Measurements from ENCODE around the gene LINGO3.
"Not testable (repeated sequence)": the region's sequence is repeated elsewhere in the genome, so short reads cannot be mapped to it uniquely, and the experiment has no call there.

Gene LINGO3

DNA sequence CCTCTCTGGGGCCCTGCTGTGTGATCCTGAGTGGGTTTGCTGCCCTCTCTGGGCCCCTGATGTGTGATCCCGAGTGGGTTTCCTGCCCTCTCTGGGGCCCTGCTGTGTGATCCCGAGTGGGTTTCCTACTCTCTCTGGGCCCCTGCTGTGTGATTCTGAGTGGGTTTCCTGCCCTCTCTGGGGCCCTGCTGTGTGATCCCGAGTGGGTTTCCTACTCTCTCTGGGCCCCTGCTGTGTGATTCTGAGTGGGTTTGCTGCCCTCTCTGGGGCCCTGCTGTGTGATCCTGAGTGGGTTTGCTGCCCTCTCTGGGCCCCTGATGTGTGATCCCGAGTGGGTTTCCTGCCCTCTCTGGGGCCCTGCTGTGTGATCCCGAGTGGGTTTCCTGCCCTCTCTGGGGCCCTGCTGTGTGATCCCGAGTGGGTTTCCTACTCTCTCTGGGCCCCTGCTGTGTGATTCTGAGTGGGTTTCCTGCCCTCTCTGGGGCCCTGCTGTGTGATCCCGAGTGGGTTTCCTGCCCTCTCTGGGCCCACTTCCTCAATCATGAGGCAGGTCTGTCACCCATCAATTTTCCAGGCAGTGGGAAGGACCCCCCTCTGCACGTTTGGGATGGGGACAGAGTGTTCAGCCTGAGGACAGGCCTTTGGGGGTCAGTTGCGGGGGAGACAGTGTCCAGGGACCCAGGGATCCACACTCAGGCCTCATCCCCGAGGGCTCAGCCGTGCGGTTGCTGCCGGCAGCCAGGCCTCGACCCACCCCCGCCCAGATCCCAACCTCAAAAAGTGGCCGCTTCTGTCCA lies 26.5 kb downstream of the LINGO3 start:
- not testable (repeated sequence) for DNase-seq (ENCODE audit: low read depth)

DNA sequence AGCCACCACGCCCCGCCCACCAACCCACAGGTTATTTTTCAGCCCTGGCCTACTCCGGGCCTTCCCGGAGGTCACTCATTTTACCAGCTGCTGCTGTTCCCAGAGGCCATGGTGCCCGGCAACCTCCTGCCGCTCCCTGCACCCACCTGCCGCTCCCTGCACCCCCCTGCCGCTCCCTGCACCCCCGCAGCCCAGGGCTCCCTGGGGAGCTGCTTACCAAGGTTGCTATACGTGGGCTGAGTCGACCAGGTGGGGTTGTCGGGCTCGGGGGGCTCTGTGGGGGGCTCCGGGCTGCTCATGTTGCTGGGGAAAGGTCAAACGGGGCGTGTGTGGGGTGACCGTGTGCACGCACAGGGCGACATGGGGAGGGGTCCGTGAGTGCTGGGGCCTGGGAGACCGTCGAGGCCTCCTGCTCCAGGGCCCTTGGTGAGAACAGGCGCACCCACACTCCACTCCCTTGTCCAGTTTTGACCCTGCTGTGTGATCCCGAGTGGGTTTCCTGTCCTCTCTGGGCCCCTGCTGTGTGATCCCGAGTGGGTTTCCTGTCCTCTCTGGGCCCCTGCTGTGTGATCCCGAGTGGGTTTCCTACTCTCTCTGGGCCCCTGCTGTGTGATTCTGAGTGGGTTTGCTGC lies 27.2 kb downstream of the LINGO3 start:
- no peak for DNase-seq (ENCODE audit: low read depth)

DNA sequence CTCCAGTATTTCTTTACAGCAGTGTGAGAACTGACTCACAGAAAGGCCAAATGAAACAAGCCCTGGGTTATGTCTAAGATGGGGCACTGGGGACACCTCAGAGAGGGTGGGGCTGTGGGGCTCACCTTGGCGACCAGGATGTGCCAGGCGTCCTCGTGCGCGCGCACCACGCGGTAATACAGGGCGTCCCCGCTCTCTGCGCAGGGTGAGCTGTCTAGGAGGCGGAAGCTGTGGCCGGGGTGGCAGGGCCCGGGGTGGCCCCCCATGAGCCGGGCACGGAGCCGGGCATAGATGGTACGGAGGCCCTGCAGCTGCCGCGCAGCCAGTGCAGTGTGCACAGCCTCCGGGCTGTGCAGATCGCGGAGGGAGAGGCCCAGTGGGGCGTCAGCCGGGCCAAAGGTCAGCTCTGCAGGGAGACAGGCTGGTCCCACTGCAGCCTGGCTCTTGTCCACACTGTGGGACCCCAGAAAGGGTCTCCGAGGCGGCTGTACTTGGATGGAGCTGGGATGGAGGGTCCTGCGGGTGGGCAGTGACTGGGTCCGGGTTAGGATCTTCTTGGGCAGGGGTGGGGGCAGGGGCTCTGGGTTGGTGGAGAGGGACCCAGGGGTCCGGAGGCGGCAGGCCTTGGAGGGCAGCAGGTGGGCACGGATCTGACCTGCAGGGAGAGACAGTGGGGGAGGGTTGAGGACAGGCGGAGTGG lies 29.3 kb downstream of the LINGO3 start:
- no peak for DNase-seq (ENCODE audit: low read depth)

- DNase-seq (ENCODE audit: low read depth): no peak
These were observed 30.8 kb downstream of the LINGO3 start for GRCh38 chr19:2277138-2277537.

- no peak for DNase-seq (ENCODE audit: low read depth)
These were observed 31.4 kb downstream of the LINGO3 start for GRCh38 chr19:2276429-2276986.

DNA sequence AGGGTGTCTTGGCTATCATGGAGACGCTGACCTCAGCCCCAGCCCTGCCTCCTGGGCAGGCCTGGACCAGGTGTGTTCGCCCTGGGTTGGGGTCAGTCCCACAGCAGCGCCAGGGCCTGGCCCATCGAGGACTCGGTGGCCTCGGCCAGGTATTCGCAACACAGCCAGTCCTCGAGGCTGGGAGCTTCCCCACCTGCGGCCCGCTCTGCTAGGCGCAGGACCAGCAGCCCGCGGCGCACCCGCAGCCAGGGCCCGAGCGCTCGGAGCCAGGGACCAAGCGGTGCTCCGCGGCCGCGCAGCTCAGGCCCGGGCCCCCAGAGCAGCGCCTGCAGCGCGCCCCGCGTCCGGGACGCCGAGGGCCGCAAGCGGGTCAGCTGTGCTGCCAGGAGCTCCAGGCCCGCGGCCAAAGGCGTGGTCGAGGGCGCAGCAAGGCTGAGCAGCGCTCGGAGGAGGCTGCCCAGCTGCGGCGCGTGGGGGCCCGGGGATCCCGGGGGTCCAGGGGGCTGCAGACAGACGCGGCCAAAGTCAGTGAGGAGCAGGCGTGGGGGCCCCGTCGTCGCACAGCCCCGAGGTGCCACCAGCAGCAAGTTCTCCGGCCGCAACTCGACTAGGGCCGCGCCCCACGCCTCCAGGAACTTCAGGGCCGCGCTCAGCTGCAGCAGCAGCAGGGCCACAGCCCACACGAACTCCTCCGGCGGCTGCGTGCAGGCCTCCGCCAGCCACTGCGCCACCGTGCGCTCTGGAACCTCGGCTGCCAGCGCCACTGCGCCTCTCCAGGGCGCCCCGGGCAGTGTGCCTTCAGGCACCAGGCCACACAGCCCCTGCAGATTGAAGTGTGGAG lies 32.1 kb downstream of the LINGO3 start:
- no peak for DNase-seq (ENCODE audit: low read depth)

DNA sequence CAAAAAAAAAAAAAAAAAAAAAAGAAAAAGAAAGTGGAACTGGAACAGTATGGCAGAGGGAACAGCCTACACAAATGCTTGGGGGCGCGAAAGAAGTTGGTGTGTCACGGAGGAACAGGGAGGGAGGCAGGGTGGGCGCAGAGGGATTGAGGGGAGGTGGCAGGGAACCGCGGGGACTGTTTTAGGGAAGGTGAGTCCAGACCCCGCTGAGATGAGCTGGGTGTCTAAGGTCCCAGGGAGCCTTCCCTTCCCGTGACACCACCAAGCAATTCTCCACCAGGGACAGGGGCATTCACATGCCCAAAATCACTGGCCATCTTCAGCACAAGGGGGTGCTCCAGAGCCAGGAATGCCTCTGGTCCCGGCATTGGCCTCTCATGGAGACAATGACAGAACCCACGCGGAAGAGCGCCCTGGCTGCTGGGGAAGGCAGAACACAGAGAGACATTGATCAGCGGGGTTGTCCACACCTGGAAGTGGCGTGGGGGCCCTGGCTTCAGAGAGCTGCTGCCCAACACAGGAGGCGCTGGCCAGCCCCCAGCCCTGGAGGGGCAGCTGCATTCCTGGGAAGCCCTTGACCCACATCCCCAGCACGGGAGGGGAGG lies 32.9 kb downstream of the LINGO3 start:
- DNase-seq (ENCODE audit: low read depth): peak; percentile 23

DNA sequence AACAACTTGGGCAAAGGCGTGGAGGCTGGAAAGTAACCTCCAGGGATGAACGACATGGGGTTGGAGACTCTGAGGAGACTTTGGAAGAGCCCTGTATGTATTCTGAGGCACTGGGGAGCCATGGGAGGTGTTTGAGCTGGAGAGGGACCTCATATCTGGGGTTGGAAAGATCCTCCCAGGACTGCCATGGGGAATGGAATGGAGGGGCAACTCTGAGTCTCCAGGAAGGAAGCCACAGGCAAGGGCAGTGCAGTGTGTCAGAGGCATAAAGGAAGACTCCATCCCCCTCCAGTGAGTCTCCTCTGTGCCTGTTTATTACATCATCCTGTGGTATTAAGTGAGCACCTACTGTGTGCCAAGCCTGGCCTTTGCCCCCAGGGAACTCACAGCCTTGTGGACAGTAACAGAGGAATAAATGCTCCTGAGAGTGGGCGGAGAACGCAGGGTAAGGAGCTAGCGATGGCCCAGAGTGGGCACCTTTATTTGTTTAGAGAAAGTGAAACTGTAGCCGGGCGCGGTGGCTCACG lies 33.7 kb downstream of the LINGO3 start:
- DNase-seq (ENCODE audit: low read depth): no peak

GRCh38 chr19:2273356-2274184 lies 34.4 kb downstream of the LINGO3 start:
- no peak for DNase-seq (ENCODE audit: low read depth)

GRCh38 chr19:2271234-2272103 lies 36.5 kb downstream of the LINGO3 start:
- DNase-seq (ENCODE audit: low read depth): peak; percentile 48

GRCh38 chr19:2270423-2271233 lies 37.3 kb downstream of the LINGO3 start:
- DNase-seq (ENCODE audit: low read depth): peak; percentile 26

DNA sequence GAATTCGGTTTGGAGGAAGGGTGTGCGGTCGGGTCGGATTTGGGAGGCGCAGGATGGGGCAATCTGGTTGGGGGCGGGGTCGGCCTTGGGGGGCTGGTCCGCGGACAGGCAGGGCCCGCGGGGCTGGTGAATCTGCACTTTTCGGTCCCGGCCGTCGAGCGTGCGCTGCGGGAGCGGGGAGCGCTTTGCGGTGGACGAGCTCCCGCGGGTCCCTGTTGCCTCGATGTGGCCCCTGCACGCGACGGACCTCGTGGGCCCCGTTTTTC lies 37.9 kb downstream of the LINGO3 start:
- no peak for DNase-seq (ENCODE audit: low read depth)

DNA sequence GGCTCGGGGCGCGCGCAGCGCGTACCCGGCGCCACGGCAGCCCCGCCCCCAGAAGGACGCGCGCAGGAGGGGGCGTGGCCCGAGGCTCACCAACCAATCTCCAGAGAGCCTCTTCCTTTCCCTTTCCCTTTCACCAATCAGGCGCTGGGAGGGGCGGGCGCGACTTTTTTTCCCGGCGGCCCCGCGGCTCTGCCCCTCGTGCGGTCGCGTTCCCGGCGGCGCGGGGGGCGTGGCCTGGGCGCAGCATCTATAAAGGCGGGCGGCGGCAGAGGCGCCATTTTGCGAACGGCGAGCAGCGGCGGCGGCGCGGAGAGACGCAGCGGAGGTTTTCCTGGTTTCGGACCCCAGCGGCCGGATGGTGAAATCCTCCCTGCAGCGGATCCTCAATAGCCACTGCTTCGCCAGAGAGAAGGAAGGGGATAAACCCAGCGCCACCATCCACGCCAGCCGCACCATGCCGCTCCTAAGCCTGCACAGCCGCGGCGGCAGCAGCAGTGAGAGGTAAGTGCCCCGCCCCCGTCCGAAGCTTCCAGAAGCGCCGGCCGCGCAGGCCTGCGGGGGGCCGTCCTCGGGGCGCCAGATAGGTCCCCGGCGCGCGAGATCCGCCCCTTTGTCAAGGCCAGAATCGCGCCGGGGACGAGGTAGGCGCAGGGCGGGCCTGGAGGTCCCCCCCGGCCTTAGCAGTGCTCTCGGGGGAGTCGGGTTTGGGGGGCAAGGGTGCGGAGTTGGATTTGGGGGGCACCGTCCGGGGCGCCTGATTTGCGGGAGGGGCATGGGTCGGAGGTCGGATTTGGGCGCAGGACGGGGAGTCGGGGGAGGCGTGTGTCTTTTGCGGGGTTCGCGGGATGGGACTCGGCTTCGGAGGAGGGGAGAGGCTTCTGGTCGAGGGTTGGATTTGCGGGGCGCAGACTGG lies 38.5 kb downstream of the LINGO3 start:
- DNase-seq (ENCODE audit: low read depth): peak; percentile 64

GRCh38 chr19:2268861-2269243 lies 39.1 kb downstream of the LINGO3 start:
- DNase-seq (ENCODE audit: low read depth): no peak

DNA sequence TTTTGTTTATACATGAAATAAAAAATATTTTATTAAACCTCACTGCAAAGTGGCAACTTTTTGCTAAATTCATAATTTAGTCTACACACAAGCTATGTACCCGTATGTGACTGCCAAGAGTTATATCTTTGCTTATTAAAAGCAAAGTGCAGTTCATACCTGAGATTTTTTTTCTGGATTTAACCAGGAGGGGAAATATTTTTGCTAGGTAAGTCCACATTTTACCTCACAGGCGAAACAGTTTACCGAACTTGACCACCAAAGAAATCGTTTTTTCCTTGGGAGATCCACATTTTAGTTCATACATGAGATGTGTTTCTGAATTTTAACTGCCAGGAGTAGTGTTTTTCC lies 39.5 kb downstream of the LINGO3 start:
- DNase-seq (ENCODE audit: low read depth): no peak

DNA sequence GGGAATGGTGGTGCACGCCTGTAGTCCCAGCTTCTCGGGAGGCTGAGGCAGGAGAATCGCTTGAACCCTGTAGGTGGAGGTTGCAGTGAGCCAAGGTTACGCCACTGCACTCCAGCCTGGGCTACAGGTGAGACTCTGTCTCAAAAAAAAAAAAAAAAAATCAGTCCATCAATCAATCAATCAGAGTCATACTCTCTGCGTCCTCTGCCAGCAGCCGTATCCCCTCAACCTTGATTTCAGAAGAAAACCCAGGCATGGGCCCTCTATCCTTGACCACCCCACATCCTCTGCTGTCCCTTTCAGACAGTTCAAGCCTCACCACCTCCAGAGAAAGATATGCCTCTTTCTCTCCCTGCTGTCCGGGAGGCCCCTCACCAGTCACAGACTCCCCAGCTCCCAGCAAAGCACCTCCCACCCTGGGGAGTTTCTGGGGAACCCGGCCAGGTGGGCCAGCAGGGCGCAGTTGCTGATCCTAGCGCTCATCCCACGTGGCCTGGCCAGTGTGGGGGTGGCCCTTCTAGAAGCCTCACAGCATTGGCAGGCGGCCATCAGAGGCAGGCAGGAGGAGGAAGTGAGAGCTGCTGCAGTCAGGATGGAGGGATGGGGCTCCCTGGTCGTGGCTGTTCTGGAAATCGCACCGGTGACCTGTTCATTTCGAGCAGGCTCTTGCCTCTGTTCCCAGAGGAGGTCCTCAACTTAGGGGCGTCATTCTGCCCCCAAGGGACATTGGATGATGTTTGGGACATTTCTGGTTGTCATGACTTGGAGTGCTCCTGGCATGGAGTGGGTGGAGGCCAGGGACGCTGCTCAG lies 41.6 kb downstream of the LINGO3 start:
- DNase-seq (ENCODE audit: low read depth): no peak
